OCI-LY3 (cell line): Measurements from ENCODE around the gene SLC2A4.

Source experiments
- CTCF ChIP-seq: fragments of 200-600, 300-600 bp; sonication (generic); IDR thresholded peaks from 2 replicates; pipeline ENCODE4 v1.5.1; 2014; ENCODE audit warnings: antibody characterized with exemption, low read length, low read depth
- EZH2phosphoT487 ChIP-seq: fragments of 200-600 bp; shearing (Covaris generic); IDR thresholded peaks from 2 replicates; pipeline ENCODE4 v1.6.1; 2018; ENCODE audit warnings: antibody characterized with exemption, mixed run types, low read depth

- no peak for TF ChIP-seq CTCF
- TF ChIP-seq EZH2phosphoT487, result no peak
These were observed 36.8 kb downstream of the SLC2A4 start for GRCh38 chr17:7318121-7318860.
